GM12873 (cell line): ENCODE data around the gene MAP3K15.

Experiments
- TF ChIP-seq, protein P1 (sequence below): IDR thresholded peaks from 2 replicates; pipeline ENCODE4 v1.5.1; 2012; ENCODE audit warnings: low read depth, mild to moderate bottlenecking, moderate library complexity, low read length, control low read depth; ENCODE audit not compliant: insufficient read depth; ENCODE audit errors: missing control alignments

The MAP3K15 gene

DNA sequence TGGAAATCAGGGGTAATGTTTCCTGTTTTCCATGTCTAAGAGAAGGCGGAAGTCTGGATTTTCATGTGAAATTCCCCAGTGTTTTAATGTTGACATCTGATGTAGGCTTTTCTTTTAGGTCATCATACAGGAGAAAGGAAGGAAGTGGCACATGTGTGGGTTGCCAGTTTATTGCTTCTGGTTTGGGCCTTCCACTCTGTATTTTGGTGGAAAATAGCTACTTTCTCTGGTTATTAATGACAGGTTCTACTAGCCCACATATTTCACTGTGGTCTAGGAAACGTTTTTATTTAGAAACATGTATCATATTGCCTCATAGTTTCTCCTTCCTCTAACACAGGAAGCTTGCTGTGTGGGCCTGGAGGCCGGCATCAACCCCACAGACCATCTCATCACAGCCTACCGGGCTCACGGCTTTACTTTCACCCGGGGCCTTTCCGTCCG is 164.3 kb downstream of the MAP3K15 start:
- TF ChIP-seq, protein P1, sequence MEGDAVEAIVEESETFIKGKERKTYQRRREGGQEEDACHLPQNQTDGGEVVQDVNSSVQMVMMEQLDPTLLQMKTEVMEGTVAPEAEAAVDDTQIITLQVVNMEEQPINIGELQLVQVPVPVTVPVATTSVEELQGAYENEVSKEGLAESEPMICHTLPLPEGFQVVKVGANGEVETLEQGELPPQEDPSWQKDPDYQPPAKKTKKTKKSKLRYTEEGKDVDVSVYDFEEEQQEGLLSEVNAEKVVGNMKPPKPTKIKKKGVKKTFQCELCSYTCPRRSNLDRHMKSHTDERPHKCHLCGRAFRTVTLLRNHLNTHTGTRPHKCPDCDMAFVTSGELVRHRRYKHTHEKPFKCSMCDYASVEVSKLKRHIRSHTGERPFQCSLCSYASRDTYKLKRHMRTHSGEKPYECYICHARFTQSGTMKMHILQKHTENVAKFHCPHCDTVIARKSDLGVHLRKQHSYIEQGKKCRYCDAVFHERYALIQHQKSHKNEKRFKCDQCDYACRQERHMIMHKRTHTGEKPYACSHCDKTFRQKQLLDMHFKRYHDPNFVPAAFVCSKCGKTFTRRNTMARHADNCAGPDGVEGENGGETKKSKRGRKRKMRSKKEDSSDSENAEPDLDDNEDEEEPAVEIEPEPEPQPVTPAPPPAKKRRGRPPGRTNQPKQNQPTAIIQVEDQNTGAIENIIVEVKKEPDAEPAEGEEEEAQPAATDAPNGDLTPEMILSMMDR, result no peak

DNA sequence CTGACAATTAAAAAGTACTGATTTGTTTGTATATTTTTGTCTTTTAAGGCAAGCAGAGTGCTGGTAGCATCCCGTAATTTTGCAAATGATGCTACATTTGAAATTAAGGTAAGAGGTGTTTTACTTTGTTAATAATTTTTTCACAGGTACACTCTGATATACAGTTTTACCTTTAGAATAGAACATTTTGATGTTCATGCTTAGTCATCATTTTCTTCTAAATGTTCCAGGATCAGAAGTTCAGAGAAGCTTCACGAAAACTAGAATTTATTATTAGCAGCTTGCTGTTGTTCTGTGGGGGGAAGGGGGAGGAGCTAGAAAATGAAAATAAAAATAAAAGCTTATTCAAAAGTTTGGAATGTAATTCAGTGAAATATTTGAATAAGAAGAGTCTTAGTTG is 166.0 kb downstream of the MAP3K15 start:
- TF ChIP-seq, protein P1, result no peak

DNA sequence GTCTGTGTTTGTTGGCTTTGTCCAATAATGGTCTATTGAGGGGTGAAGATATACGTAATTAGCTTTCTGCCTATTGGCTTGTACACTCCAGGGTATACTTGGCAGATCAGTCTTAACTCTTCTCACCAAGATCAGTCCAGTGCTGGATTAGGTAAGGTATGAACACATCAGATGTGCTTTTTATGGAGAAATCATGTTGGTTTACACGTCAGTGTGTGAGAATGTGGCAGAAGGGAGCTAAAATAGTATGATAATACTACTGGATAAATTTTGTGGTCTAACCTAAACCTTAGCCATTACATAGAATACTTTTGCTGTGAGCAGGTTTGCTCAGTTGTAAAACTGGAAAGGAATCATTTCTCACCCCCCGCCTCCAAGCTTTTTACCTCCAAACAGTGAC is 167.4 kb downstream of the MAP3K15 start:
- TF ChIP-seq, protein P1, result no peak

DNA sequence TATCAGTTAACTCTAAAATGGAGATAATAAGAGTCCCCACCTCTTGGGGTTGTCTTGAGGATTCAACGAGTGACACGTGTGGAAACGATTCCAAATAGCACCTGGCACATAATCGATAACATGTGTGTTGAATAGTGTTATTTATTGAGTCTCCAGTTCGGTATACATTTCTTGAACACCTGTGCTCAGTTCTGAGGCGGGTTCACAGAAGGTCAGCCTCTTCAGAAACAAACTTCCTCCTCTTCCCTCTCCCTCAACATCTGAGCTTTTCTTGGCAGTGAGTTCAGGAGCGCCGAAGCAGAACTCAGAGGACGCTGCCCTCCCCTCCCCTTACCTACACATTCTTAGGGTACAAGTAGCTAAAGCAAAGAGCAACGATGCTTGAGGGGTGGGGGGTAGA is 170.6 kb downstream of the MAP3K15 start:
- TF ChIP-seq, protein P1, result no peak

DNA sequence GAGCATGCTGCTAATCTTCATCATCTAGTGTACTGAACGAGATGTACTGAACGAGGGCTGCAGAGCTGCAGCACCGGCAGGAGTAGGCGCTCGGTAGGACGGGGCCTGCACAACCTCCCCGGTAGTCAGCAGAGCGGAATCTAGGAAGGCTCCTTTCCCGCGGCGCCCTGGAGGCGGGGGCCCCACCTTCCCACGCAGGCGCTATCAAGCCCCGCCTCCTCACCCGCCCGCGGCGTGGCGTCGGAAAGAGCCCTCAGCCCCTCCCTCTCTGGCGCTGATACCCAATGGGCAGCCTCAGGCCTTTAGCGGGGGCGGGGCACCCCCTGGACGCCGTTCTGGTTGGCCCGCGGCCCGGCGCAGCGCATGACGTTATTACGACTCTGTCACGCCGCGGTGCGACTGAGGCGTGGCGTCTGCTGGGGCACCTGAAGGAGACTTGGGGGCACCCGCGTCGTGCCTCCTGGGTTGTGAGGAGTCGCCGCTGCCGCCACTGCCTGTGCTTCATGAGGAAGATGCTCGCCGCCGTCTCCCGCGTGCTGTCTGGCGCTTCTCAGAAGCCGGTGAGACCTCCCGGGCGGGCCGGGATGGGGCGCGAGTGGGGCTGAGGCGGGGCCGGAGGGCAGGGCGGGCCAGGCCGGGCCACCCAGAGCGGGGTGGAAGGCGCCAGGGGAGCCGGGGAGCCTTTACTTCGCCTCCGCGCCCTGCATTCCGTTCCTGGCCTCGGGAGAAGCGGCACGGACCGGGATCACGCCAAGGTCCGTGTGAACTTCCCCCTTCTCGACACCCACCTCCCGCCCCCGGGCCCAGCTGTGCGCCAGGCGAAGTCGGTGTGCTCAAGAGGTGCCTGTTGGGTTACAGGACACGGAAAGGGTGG is 171.5 kb downstream of the MAP3K15 start, which contains the start of gene PDHA1:
TSS of gene PDHA1 (plus strand) at position 393 of the 874 bp plus-strand sequence. CDS start at position 504, 111 bp downstream.
- TF ChIP-seq, protein P1, result no peak

DNA sequence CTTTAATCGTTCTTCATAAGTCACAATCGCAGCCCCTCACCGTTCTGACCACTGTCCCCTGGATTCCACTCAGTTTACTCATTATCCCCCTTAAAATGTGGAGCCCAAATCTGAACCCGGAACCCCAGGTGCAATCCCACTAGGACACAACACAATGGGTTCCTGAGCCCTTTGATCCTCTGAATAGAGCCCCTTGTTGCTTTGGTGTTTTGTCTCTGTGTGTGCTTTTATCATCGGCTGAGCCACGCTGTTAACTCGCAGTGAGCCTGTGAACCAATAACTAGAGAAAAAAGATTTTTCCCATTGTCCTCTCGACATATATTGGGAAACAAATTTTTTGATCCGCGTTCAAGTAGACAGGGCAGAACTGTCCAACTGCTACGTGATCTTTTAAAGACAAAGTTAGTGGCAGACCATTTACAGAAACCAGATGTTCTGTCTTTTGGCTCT is 172.2 kb downstream of the MAP3K15 start:
- TF ChIP-seq, protein P1, result no peak

DNA sequence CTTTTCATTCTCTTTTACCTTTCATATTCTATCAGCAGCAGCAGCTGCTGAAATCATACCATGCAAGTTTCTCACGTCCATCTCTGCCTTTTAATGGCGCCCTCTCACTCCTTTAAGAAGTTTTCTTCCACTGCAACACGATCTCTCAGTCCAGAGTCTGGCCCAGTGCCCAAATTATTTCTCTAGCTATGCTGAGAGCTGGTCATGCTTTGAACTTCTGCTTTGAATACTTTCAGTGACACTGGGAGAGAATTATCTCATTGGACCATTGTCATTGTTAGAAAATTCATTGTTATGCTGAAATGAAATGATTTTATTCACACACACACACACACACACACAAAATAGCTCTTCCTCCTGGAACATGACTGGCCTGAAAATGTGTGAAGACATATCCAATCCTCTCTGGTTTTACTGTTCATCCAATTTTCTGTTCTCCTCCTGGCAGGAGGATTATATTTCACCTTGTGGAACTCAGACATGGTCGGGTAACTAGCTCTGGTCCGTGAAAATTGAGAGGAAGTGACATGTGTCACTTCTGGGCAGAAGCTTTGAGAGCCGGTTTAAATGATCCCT is 172.9 kb downstream of the MAP3K15 start:
- TF ChIP-seq, protein P1, result no peak
